Anterior cingulate cortex (tissue), 58 donors: Measurements from ENCODE around the gene LRRK1.
"Not testable (repeated sequence)": the region's sequence is repeated elsewhere in the genome, so short reads cannot be mapped to it uniquely, and the experiment has no call there.

Experiments
- DNase-seq, 58 donors: peaks; one replicate each; lab custom pipeline; 2025; lab: John Stamatoyannopoulos, UW

The LRRK1 gene

GRCh38 chr15:101086394-101087171 is 167.4 kb downstream of the LRRK1 start:
- no peak for DNase-seq

- no peak for DNase-seq
These were observed 168.1 kb downstream of the LRRK1 start for GRCh38 chr15:101087172-101087769.

- no peak for DNase-seq
These were observed 169.1 kb downstream of the LRRK1 start for GRCh38 chr15:101088271-101088670.

GRCh38 chr15:101088788-101089578 is 169.8 kb downstream of the LRRK1 start:
- DNase-seq, result peak in 47 of 58 donors; percentile 5 to 69 (median 34)

GRCh38 chr15:101089579-101090427 is 170.6 kb downstream of the LRRK1 start:
- DNase-seq, result no peak

GRCh38 chr15:101090428-101090790 is 171.3 kb downstream of the LRRK1 start:
- no peak for DNase-seq

- peak in 48 of 58 donors; percentile 12 to 79 (median 44) for DNase-seq
These were observed 172.2 kb downstream of the LRRK1 start for GRCh38 chr15:101091080-101092017.

- no peak for DNase-seq
These were observed 173.2 kb downstream of the LRRK1 start for GRCh38 chr15:101092156-101092866.

GRCh38 chr15:101092867-101093202 is 173.7 kb downstream of the LRRK1 start:
- DNase-seq, result no peak

GRCh38 chr15:101093958-101094357 is 174.8 kb downstream of the LRRK1 start:
- DNase-seq, result no peak

- not testable (repeated sequence) for DNase-seq
These were observed 176.7 kb downstream of the LRRK1 start for GRCh38 chr15:101095796-101096406.

GRCh38 chr15:101097111-101097510 is 178.0 kb downstream of the LRRK1 start:
- no peak for DNase-seq

- no peak for DNase-seq
These were observed 180.0 kb downstream of the LRRK1 start for GRCh38 chr15:101099183-101099582.

GRCh38 chr15:101100118-101100517 is 181.0 kb downstream of the LRRK1 start:
- no peak for DNase-seq

- DNase-seq, result no peak
These were observed 181.7 kb downstream of the LRRK1 start for GRCh38 chr15:101100593-101101442.

- DNase-seq, result no peak
These were observed 182.5 kb downstream of the LRRK1 start for GRCh38 chr15:101101676-101102075.

GRCh38 chr15:101102746-101103145 is 183.6 kb downstream of the LRRK1 start:
- DNase-seq, result no peak
